SIG-M5 treated with dmso at 0.1 percent for 504 hours (cell line): ENCODE results near the gene EPHB2.
"Not testable (repeated sequence)": the region's sequence is repeated elsewhere in the genome, so short reads cannot be mapped to it uniquely, and the experiment has no call there.

Source experiments
- DNase-seq: peaks from one replicate; lab custom pipeline; 2025; ENCODE audit not compliant: unreplicated experiment; lab: John Stamatoyannopoulos, UW

EPHB2 gene

GRCh38 chr1:22831729-22832413, 121.2 kb downstream of the EPHB2 start:
- peak; percentile 56 for DNase-seq

- DNase-seq: no peak
Observed at GRCh38 chr1:22832414-22832786, 121.8 kb downstream of the EPHB2 start.

- no peak for DNase-seq
Observed at GRCh38 chr1:22833699-22834098, 123.1 kb downstream of the EPHB2 start.

GRCh38 chr1:22834420-22834819, 123.8 kb downstream of the EPHB2 start:
- DNase-seq: not testable (repeated sequence)

GRCh38 chr1:22835636-22836319, 125.1 kb downstream of the EPHB2 start:
- DNase-seq: no peak

GRCh38 chr1:22836850-22837249, 126.2 kb downstream of the EPHB2 start:
- no peak for DNase-seq

- DNase-seq: no peak
Observed at GRCh38 chr1:22837332-22837731, 126.7 kb downstream of the EPHB2 start.

GRCh38 chr1:22838965-22839364, 128.3 kb downstream of the EPHB2 start:
- no peak for DNase-seq

GRCh38 chr1:22839806-22840205, 129.2 kb downstream of the EPHB2 start:
- no peak for DNase-seq

GRCh38 chr1:22841142-22841541, 130.5 kb downstream of the EPHB2 start:
- no peak for DNase-seq

GRCh38 chr1:22841860-22842281, 131.2 kb downstream of the EPHB2 start:
- no peak for DNase-seq

GRCh38 chr1:22843441-22844183, 133.0 kb downstream of the EPHB2 start:
- not testable (repeated sequence) for DNase-seq

GRCh38 chr1:22844621-22845020, 134.0 kb downstream of the EPHB2 start:
- DNase-seq: no peak

GRCh38 chr1:22845398-22845935, 134.8 kb downstream of the EPHB2 start:
- DNase-seq: no peak

- DNase-seq: no peak
Observed at GRCh38 chr1:22846458-22846857, 135.8 kb downstream of the EPHB2 start.

- DNase-seq: no peak
Observed at GRCh38 chr1:22847249-22847648, 136.6 kb downstream of the EPHB2 start.

- DNase-seq: no peak
Observed at GRCh38 chr1:22847709-22848108, 137.1 kb downstream of the EPHB2 start.

GRCh38 chr1:22848405-22848804, 137.8 kb downstream of the EPHB2 start:
- no peak for DNase-seq

- DNase-seq: no peak
Observed at GRCh38 chr1:22849770-22850169, 139.1 kb downstream of the EPHB2 start.

- DNase-seq: no peak
Observed at GRCh38 chr1:22850281-22850680, 139.6 kb downstream of the EPHB2 start.

- no peak for DNase-seq
Observed at GRCh38 chr1:22850681-22851080, 140.0 kb downstream of the EPHB2 start.

- DNase-seq: no peak
Observed at GRCh38 chr1:22851517-22851916, 140.9 kb downstream of the EPHB2 start.
